ENCODE results near the gene TPT1.

DNA sequence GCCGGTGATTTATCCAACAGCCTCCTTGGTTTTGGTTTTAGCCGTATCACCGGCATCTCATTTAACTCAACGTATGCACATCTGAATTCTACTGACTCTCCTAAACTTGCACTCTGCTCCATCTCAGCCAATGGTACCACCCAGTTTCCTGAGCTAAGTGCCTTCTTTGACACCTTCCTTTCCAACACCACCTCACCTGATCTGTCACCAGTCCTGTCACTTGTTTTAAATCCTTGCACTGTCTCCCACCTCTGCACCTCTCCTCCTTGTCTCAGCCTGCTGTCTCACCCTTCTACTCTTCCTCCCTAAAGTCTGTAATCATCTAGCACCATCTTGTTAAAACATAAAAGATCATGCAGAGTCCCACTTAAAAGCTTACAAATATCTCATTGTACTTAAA is 28.1 kb upstream of the TPT1 start:
- TF ChIP-seq, protein P1, sequence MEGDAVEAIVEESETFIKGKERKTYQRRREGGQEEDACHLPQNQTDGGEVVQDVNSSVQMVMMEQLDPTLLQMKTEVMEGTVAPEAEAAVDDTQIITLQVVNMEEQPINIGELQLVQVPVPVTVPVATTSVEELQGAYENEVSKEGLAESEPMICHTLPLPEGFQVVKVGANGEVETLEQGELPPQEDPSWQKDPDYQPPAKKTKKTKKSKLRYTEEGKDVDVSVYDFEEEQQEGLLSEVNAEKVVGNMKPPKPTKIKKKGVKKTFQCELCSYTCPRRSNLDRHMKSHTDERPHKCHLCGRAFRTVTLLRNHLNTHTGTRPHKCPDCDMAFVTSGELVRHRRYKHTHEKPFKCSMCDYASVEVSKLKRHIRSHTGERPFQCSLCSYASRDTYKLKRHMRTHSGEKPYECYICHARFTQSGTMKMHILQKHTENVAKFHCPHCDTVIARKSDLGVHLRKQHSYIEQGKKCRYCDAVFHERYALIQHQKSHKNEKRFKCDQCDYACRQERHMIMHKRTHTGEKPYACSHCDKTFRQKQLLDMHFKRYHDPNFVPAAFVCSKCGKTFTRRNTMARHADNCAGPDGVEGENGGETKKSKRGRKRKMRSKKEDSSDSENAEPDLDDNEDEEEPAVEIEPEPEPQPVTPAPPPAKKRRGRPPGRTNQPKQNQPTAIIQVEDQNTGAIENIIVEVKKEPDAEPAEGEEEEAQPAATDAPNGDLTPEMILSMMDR (IDR thresholded peaks at IDR 0.05; ENCODE audit: low read depth, low read length, poor library complexity, severe bottlenecking): no peak
- no peak for TF ChIP-seq EZH2phosphoT487 (IDR thresholded peaks at IDR 0.05; ENCODE audit: borderline replicate concordance, low read length)

Measured in DOHH2 (cell line).